Endothelial cell of umbilical vein (primary cell): ENCODE measurements around the gene WDR37. TPM values are rescaled to one million over a fixed set of nuclear protein-coding genes. Genes with fewer than 3 reads are reported as not detected.
"Not testable (repeated sequence)": the region's sequence is repeated elsewhere in the genome, so short reads cannot be mapped to it uniquely, and the experiment has no call there.

Experiments used
- BruUV-seq: library from RNA; stranded (reverse); fragments of 400-500 nt; replicated peaks from 2 replicates; lab custom pipeline; 2021; lab: Mats Ljungman, UMichigan
- CTCF ChIA-PET: fragments of 300-600, 350-600 bp; sonication (Branson Sonifier 250); formaldehyde crosslinking; loops from one replicate; lab custom pipeline; 2021; ENCODE audit warnings: antibody characterized with exemption, inconsistent platforms; lab: Charles Lee
- POLR2A ChIA-PET: fragments of 300-600, 350-600 bp; sonication (Branson Sonifier 250); formaldehyde crosslinking; loops from one replicate; lab custom pipeline; 2021; ENCODE audit warnings: antibody characterized with exemption, inconsistent platforms; lab: Charles Lee
- DNase-seq: peaks from one replicate; pipeline ENCODE4 v3.0.0-alpha.2; 2011; ENCODE audit warnings: low read depth, low spot score
- FAIRE-seq: peaks from 2 replicates; lab custom pipeline; 2011; peaks lifted over from hg19 to GRCh38; lab: Jason Lieb, UNC
- H2AFZ ChIP-seq: 2 replicates; pipeline ENCODE4 v1.6.0; 2012; ENCODE audit warnings: low read depth, low read length, control low read depth, inconsistent platforms
- H3K27ac ChIP-seq: 2 replicates; pipeline ENCODE4 v1.5.1; 2011; ENCODE audit warnings: low read depth, mild to moderate bottlenecking, control low read depth, low read length, moderate library complexity; ENCODE audit not compliant: insufficient read depth
- H3K27me3 ChIP-seq, 2 experiments: 2 replicates each; pipeline versions ENCODE4 v1.6.0 to v1.6.1; 2011; ENCODE audit warnings: low read length in 2 of 2, mixed read lengths in 1 of 2; ENCODE audit not compliant: control insufficient read depth in 2 of 2, insufficient read depth in 2 of 2
- H3K36me3 ChIP-seq, 2 experiments: 2 replicates in 1 of 2; 3 replicates in 1 of 2; pipeline ENCODE4 v1.5.1; 2011; ENCODE audit warnings: low read length in 2 of 2, mild to moderate bottlenecking in 1 of 2, moderate library complexity in 1 of 2; ENCODE audit not compliant: control insufficient read depth in 2 of 2, insufficient read depth in 2 of 2; ENCODE audit errors: extremely low read depth in 1 of 2
- H3K4me1 ChIP-seq: 3 replicates; pipeline ENCODE4 v1.5.1; 2011; ENCODE audit warnings: mild to moderate bottlenecking, low read length; ENCODE audit not compliant: control insufficient read depth, insufficient read depth; ENCODE audit errors: extremely low read depth
- H3K4me2 ChIP-seq: 2 replicates; pipeline ENCODE4 v1.6.1; 2011; ENCODE audit warnings: low read length, control low read depth, mixed read lengths; ENCODE audit not compliant: insufficient read depth
- H3K4me3 ChIP-seq, 3 experiments: fragments of 200-600 bp in 1 of 3; sonication (generic), shearing (Covaris generic) in 1 of 3; replicated peaks in 1 of 3; 2 replicates each; pipeline ENCODE4 v1.5.1; 2011 to 2016; ENCODE audit warnings: control low read depth in 3 of 3, low read length in 3 of 3, mild to moderate bottlenecking in 2 of 3, inconsistent platforms in 1 of 3, low read depth in 1 of 3, moderate library complexity in 1 of 3; ENCODE audit not compliant: insufficient read depth in 1 of 3
- H3K79me2 ChIP-seq: 2 replicates; pipeline ENCODE4 v1.6.0; 2012; ENCODE audit warnings: low read length, inconsistent platforms; ENCODE audit not compliant: control insufficient read depth, insufficient read depth
- H3K9ac ChIP-seq: replicated peaks from 2 replicates; pipeline ENCODE3; 2011; ENCODE audit warnings: low read length, control low read depth; ENCODE audit not compliant: insufficient read depth; ENCODE audit errors: extremely low read depth
- H3K9me1 ChIP-seq: replicated peaks from 3 replicates; pipeline ENCODE4 v1.6.0; 2011; ENCODE audit warnings: mild to moderate bottlenecking, low read length; ENCODE audit not compliant: control insufficient read depth, insufficient read depth; ENCODE audit errors: extremely low read depth
- H3K9me3 ChIP-seq: replicated peaks from 2 replicates; pipeline ENCODE4 v1.5.1; 2012; ENCODE audit warnings: low read length, inconsistent platforms; ENCODE audit not compliant: control insufficient read depth, insufficient read depth
- H4K20me1 ChIP-seq: replicated peaks from 2 replicates; pipeline ENCODE3; 2011; ENCODE audit warnings: mild to moderate bottlenecking, low read length; ENCODE audit not compliant: control insufficient read depth, insufficient read depth; ENCODE audit errors: extremely low read depth
- EZH2 ChIP-seq: IDR thresholded peaks from 2 replicates; pipeline ENCODE4 v1.6.1; 2012; ENCODE audit warnings: borderline replicate concordance, low read depth, mild to moderate bottlenecking, moderate library complexity, low read length, inconsistent platforms; ENCODE audit not compliant: severe bottlenecking
- FOS ChIP-seq: IDR thresholded peaks from 2 replicates; pipeline ENCODE4 v1.6.1; 2011; ENCODE audit warnings: mild to moderate bottlenecking, low read length, moderate library complexity, borderline replicate concordance; ENCODE audit not compliant: insufficient read depth
- GATA2 ChIP-seq: IDR thresholded peaks from 2 replicates; pipeline ENCODE4 v1.7.0; 2011; ENCODE audit warnings: low read depth, mild to moderate bottlenecking, moderate library complexity, mixed read lengths, low read length; ENCODE audit not compliant: insufficient read length, insufficient read depth
- JUN ChIP-seq: IDR thresholded peaks from 2 replicates; pipeline ENCODE4 v1.6.1; 2011; ENCODE audit warnings: borderline replicate concordance, low read depth; ENCODE audit not compliant: insufficient read length, insufficient read depth
- MAX ChIP-seq: IDR thresholded peaks from 2 replicates; pipeline ENCODE4 v1.6.1; 2011; ENCODE audit not compliant: insufficient read depth, insufficient read length
- MYC ChIP-seq: IDR thresholded peaks from one replicate; pipeline ENCODE4 v1.6.1; 2011; ENCODE audit warnings: mild to moderate bottlenecking, low read depth, low read length
- POLR2A ChIP-seq: IDR thresholded peaks from 2 replicates; pipeline ENCODE4 v1.6.1; 2012; ENCODE audit warnings: low read depth, mild to moderate bottlenecking, control low read depth, low read length
- POLR2AphosphoS5 ChIP-seq: IDR thresholded peaks from 2 replicates; pipeline ENCODE4 v1.6.1; 2012; ENCODE audit warnings: low read depth, mild to moderate bottlenecking, control low read depth, low read length, moderate library complexity; ENCODE audit not compliant: insufficient read depth
- dilution Hi-C: fragments of 300-500 bp; cut with MboI; formaldehyde crosslinking; loops from one replicate; pipeline ENCODE4 v1.15.0; 2019; ENCODE audit warnings: low sequenced_read_pairs; ENCODE audit not compliant: extremely low pct_ligation_motif_present
- intact Hi-C: fragments of 100-400 bp; cut with micrococcal nuclease; formaldehyde crosslinking; loops from one replicate; pipeline ENCODE4 v1.10.0; 2022
- polyA plus RNA-seq, 4 experiments: library from polyadenylated mRNA; depleted of rRNA in 3 of 4; stranded (reverse) in 3 of 4; unstranded in 1 of 4; fragments of >200 nt; gene quantifications; 2 replicates each; pipeline versions ENCODE4 v1.2.1 to v1.2.3, GENCODE V29; 2011 to 2012; ENCODE audit warnings: missing spikeins in 1 of 4
- total RNA-seq: library from RNA; stranded (reverse); gene quantifications from 2 replicates; pipeline ENCODE4 v1.2.3, GENCODE V29; 2021
- TF ChIP-seq, protein P1 (sequence below), 2 donors: IDR thresholded peaks; 1 replicate in 1 of 2; 2 replicates in 1 of 2; pipeline ENCODE4 v1.5.1; 2011; ENCODE audit warnings: low read length in 2 of 2, mild to moderate bottlenecking in 2 of 2, moderate library complexity in 2 of 2, control low read depth in 1 of 2, inconsistent platforms in 1 of 2, low read depth in 1 of 2; ENCODE audit not compliant: insufficient read depth in 1 of 2; ENCODE audit errors: extremely low read depth in 1 of 2

WDR37 gene
- total and polyA plus RNA-seq, 2 donors (not counting 3 experiments of a cell fraction or from before 2014, with no cell fraction given), result 21.7 to 25.5 TPM

GRCh38 chr10:1160561-1161314 lies 104.6 kb downstream of the WDR37 start:
- Histone ChIP-seq H3K27ac (no peak overlapping the region), H3K36me3 (no peaks in the 10 kb centered on the region), H3K4me2 (no peak overlapping the region), H3K9me3 (no peaks in the 10 kb centered on the region), H3K4me3 (no peak overlapping the region), H3K79me2 (no peaks in the 10 kb centered on the region), H3K27me3 (no peaks in the 10 kb centered on the region), H4K20me1 (no peaks in the 10 kb centered on the region), H3K9ac (no peak overlapping the region), H3K9me1 (no peaks in the 10 kb centered on the region), H3K4me1 (no peaks in the 10 kb centered on the region), H2AFZ (no peak overlapping the region)
- ChIA-PET POLR2A (no interaction called here), CTCF (no interaction called here)
- intact Hi-C loops (no loop called here), dilution Hi-C loops (no loop called here)
- FAIRE-seq (no peak), DNase-seq (no peak)
- BruUV-seq, result no TSS peak
- TF ChIP-seq MYC (no peak), GATA2 (no peak), MAX (no peak), JUN (no peak), POLR2A (no peak), FOS (no peak), POLR2AphosphoS5 (no peak), EZH2 (no peak)
- TF ChIP-seq, protein P1, sequence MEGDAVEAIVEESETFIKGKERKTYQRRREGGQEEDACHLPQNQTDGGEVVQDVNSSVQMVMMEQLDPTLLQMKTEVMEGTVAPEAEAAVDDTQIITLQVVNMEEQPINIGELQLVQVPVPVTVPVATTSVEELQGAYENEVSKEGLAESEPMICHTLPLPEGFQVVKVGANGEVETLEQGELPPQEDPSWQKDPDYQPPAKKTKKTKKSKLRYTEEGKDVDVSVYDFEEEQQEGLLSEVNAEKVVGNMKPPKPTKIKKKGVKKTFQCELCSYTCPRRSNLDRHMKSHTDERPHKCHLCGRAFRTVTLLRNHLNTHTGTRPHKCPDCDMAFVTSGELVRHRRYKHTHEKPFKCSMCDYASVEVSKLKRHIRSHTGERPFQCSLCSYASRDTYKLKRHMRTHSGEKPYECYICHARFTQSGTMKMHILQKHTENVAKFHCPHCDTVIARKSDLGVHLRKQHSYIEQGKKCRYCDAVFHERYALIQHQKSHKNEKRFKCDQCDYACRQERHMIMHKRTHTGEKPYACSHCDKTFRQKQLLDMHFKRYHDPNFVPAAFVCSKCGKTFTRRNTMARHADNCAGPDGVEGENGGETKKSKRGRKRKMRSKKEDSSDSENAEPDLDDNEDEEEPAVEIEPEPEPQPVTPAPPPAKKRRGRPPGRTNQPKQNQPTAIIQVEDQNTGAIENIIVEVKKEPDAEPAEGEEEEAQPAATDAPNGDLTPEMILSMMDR (IDR thresholded peaks at IDR 0.05; ENCODE audit: extremely low read depth in 1 of 2, insufficient read depth in 1 of 2, low read depth in 1 of 2, low read length in 2 of 2), result no peak

- H3K4me1 ChIP-seq, dilution Hi-C loops, BruUV-seq, H3K4me2 ChIP-seq, H2AFZ ChIP-seq, H3K9ac ChIP-seq, H4K20me1 ChIP-seq, intact Hi-C loops, H3K79me2 ChIP-seq, H3K36me3 ChIP-seq, H3K27ac ChIP-seq, H3K9me3 ChIP-seq, POLR2A ChIA-PET, CTCF ChIA-PET, H3K9me1 ChIP-seq, FAIRE-seq, DNase-seq, H3K4me3 ChIP-seq, H3K27me3 ChIP-seq: not testable (repeated sequence)
Measured at GRCh38 chr10:1161315-1161673, 105.1 kb downstream of the WDR37 start.
